IPS-15b (cell line): ENCODE measurements around the gene CGNL1.

Experiments
- H3K27me3 ChIP-seq: one replicate; pipeline ENCODE4 v1.6.1; 2013; ENCODE audit warnings: low read length; ENCODE audit not compliant: control insufficient read depth, insufficient read depth
- H3K36me3 ChIP-seq: one replicate; pipeline ENCODE4 v1.6.1; 2013; ENCODE audit warnings: low read length; ENCODE audit not compliant: control insufficient read depth, insufficient read depth
- H3K4me1 ChIP-seq: one replicate; pipeline ENCODE4 v1.6.1; 2013; ENCODE audit warnings: mild to moderate bottlenecking, low read length; ENCODE audit not compliant: control insufficient read depth, insufficient read depth
- H3K4me3 ChIP-seq: one replicate; pipeline ENCODE4 v1.5.1; 2013; ENCODE audit warnings: low read depth, low read length
- H3K9ac ChIP-seq: one replicate; pipeline ENCODE4 v1.6.1; 2013; ENCODE audit warnings: low read depth, mild to moderate bottlenecking, low read length
- H3K9me3 ChIP-seq: one replicate; pipeline ENCODE4 v1.6.1; 2013; ENCODE audit warnings: mild to moderate bottlenecking, low read length; ENCODE audit not compliant: control insufficient read depth, insufficient read depth

The CGNL1 gene

DNA sequence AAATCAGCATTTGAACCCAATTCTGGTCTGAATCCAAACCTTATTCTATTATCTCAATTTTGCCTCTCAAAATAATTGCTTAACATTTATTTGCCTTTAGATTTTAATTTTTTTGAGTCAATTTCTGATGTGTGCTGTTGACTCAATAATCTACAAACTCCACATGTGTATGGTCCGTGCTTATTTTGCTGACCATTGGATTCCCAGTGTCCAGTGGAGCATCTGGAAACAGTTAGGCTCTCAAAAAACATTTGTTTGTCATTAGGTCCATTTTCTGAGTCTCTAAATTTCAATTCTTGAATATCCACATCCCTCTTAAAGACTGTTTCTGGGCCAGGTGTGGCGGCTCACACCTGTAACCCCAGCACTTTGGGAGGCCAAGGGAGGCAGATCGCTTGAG, 196.2 kb downstream of the CGNL1 start:
- no peaks in the 10 kb centered on the region for H3K27me3 ChIP-seq
- H3K4me3 ChIP-seq: no peak overlapping the region
- H3K36me3 ChIP-seq: no peaks in the 10 kb centered on the region
- no peaks in the 10 kb centered on the region for H3K4me1 ChIP-seq
- no peak overlapping the region for H3K9ac ChIP-seq
- H3K9me3 ChIP-seq: no peaks in the 10 kb centered on the region

DNA sequence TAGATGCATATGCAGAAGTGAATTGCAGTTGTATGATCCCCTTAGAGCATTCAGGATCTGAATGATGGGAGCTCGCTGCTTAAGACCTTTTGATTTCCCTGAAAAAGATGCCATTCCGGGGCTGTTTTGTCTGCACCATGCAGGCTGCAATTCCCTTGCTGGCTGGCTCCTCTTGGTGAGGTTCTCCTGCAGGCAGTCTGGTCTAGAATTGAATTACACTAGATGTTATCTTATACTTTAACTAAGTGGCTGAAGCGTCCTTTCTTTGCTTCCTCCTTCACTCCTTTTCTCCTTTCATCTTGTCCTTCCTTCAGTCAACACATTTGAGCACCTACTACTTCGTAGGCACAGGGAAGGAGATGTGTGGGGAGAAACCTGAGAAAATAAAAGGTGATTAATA, 196.8 kb downstream of the CGNL1 start:
- no peaks in the 10 kb centered on the region for H3K9me3 ChIP-seq
- H3K36me3 ChIP-seq: no peaks in the 10 kb centered on the region
- no peak overlapping the region for H3K4me3 ChIP-seq
- H3K9ac ChIP-seq: no peak overlapping the region
- H3K27me3 ChIP-seq: no peaks in the 10 kb centered on the region
- H3K4me1 ChIP-seq: no peaks in the 10 kb centered on the region

DNA sequence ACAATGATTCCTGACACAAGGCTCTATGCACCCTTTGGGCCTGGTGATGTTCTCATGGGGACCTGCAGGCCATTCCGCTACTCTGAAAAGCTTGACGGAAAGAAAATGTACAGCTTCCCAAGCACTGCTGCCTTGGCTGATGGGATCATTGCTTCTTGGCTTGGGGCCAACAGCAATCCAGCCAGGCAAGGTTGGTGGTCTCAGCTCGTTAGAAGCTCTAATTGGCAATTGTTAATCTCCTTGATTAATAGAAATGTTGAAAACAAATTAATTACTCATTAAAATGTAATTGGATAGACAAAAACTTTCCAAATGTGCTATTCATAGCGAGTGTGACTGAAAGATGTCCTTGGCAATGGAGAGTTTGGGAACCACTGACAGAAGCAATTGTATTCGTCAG, 199.1 kb downstream of the CGNL1 start:
- Histone ChIP-seq H3K4me3 (no peak overlapping the region), H3K27me3 (no peaks in the 10 kb centered on the region), H3K9ac (no peak overlapping the region), H3K9me3 (no peaks in the 10 kb centered on the region), H3K36me3 (no peaks in the 10 kb centered on the region), H3K4me1 (no peaks in the 10 kb centered on the region)

DNA sequence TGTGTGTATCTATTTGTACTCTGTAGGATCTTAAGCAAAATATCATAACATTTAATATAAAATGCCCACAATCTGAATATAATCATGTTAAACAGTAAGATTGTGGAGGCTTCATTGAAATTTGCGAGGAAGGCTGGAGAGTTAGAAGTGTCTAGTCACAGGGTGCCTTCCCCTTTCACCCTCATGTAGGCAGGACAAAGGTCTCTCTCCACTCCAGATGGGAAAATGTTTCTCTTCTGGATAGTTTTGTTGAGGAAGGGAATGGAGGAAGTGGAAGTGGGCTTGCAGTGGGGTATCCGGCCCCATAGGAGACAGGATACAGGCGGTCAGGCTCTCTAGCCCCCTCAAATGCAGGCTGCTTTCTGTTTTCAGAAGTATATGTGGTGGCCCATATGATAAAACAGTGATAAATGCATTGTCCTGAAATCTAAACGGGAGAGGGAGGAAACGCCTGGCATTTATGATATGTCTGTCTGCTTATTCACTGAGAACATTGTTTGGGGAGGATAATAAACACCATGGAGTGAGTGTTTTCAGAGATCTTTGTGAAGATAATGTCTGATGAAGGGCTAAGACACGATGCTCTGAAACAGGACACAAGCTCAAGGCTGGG, 202.1 kb downstream of the CGNL1 start:
- no peaks in the 10 kb centered on the region for H3K4me1 ChIP-seq
- no peaks in the 10 kb centered on the region for H3K36me3 ChIP-seq
- H3K27me3 ChIP-seq: no peaks in the 10 kb centered on the region
- H3K4me3 ChIP-seq: no peak overlapping the region
- no peaks in the 10 kb centered on the region for H3K9me3 ChIP-seq
- no peak overlapping the region for H3K9ac ChIP-seq

DNA sequence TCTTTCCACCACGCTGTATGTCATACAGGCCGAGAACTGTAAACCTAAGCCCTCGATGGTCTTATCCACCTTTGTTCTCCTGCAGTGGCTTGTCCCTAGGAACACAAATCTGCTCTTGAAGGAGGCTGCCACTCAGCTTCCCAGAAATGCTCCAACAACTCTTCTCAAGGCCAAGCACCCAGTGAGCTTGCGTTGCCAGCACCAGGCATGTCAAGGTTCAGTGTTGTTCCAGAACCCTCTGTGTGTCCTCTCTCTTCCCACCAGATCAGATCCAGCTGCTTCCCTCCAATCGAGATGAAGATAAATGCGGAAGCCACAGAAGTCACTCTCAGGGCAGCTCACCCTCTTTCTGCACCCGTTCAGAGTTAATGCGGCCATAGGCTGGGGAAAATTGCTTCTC, 204.1 kb downstream of the CGNL1 start:
- no peaks in the 10 kb centered on the region for H3K9me3 ChIP-seq

DNA sequence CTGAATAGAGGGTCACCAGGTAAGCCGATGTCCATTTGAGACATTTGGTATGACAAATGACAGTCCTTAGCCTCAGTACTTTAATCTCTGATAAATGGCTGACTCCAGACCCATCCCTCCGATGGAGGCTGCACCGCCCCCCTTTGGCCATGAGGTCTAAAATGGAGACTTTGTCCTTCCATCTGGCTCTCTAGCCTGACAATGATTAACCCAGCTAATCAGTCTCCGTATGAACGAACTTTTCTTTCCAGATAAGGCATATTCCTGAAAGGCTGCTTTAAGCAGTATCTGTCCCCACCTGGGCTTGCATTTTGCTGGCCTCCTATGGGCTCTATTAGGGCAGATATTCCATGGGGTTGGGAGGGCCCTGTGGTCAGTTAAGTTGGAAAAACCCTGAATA, 204.6 kb downstream of the CGNL1 start:
- Histone ChIP-seq H3K9ac (no peak overlapping the region), H3K27me3 (no peaks in the 10 kb centered on the region), H3K9me3 (no peaks in the 10 kb centered on the region), H3K4me3 (no peak overlapping the region), H3K36me3 (no peaks in the 10 kb centered on the region), H3K4me1 (no peaks in the 10 kb centered on the region)

More for the DNA sequence above, 204.1 kb downstream of the CGNL1 start:
- Histone ChIP-seq H3K4me3 (no peak overlapping the region), H3K4me1 (no peaks in the 10 kb centered on the region), H3K36me3 (no peaks in the 10 kb centered on the region), H3K27me3 (no peaks in the 10 kb centered on the region), H3K9ac (no peak overlapping the region)

DNA sequence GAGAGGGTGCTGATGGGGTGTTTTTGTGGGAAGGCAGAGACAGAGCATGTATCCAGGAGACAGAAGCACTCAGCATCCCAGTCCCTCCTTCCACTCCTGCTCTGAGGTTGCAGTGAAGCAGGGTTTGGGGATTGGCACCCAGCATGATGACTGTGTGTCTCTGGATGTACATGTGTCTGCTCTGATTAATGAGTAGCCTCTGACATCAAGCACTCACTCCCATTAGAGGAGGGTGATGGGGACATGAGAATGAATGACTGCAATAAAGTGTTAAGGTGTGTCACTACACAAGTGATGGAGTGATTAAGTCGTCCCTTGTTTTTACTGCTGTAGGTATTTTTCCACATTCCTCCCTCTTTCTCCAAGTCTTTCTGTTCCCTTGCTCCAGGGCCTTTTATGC, 205.8 kb downstream of the CGNL1 start:
- Histone ChIP-seq H3K27me3 (no peaks in the 10 kb centered on the region), H3K9me3 (no peaks in the 10 kb centered on the region), H3K36me3 (no peaks in the 10 kb centered on the region), H3K4me1 (no peaks in the 10 kb centered on the region), H3K4me3 (no peak overlapping the region), H3K9ac (no peak overlapping the region)

DNA sequence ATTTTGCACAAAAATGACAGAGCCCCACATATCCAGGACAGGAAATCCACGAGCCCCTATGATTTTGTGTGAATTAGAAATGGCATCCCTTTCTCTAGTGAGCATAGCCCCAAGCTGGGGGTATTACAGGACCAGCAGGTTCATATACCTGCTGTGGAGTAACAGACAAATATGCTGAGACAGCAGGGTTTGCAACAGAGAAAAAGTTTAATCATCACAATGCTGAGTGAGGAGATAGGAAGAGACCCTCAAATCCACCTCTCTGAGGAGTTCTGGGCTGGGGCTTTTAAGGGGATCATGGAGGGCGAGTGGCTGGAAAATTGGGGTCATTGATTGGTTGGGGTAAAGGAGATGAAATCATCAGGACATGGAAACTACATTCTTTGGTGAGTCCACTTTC, 207.0 kb downstream of the CGNL1 start:
- H3K27me3 ChIP-seq: no peaks in the 10 kb centered on the region

DNA sequence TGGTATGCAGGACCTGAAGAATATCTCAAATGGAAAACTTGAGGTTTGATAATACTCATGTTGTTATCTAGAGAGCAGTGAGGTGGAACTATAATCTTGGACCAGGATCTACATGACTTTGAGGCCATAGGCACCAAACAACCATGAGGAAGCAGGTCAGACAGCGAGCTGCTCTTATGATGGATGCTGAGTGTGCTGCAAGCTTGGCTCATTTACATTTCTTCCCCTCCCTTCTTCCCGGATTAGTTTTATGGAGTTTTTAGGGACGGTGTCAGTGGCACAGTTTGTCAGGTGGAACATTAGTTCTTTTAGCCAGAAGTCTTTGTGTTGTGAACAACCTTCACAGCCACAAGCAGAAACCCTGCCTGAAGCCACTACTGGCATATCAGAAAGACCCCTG, 207.4 kb downstream of the CGNL1 start:
- no peak overlapping the region for H3K9ac ChIP-seq
- no peaks in the 10 kb centered on the region for H3K27me3 ChIP-seq
- H3K36me3 ChIP-seq: no peaks in the 10 kb centered on the region
- H3K4me1 ChIP-seq: no peaks in the 10 kb centered on the region
- no peak overlapping the region for H3K4me3 ChIP-seq
- no peaks in the 10 kb centered on the region for H3K9me3 ChIP-seq

More for the DNA sequence above, 207.0 kb downstream of the CGNL1 start:
- no peaks in the 10 kb centered on the region for H3K36me3 ChIP-seq
- H3K9me3 ChIP-seq: no peaks in the 10 kb centered on the region
- H3K4me3 ChIP-seq: no peak overlapping the region
- no peak overlapping the region for H3K9ac ChIP-seq
- H3K4me1 ChIP-seq: no peaks in the 10 kb centered on the region

DNA sequence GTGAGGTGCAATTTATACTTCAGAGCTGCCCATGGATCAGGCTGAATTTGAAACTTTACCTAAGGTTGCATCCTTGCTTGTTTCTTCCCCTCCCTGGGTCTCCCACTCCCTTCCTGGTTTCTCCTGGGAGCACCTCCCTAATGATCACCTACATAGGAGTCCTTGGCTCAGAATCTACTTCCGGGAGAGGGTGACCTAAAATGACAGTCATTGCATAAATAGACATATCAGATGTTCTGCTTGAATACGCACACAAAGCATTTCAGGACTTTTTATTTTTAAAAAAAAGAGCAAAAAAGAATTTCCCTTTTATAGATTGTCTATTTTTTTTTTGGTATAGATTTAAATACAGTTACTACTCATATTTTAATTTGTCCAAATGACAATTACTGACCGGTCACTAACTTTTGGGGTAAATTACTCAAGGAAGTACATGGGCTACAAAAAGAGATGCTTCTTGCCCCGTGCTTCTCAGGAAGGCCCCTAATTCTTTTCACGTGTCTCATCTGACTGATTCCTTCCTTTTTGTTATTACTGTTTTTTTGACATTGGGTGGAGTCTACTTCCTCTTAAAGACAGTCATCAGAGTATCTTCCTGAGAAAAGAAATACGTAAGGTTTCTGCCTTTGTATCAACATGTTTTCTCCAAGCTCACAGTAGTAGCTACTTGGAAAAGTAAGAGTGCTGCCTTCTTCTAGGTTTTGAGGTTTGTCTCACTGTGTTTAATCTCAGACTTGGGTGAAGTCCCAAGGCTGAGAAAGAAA, 210.5 kb downstream of the CGNL1 start:
- H3K9me3 ChIP-seq: no peaks in the 10 kb centered on the region

DNA sequence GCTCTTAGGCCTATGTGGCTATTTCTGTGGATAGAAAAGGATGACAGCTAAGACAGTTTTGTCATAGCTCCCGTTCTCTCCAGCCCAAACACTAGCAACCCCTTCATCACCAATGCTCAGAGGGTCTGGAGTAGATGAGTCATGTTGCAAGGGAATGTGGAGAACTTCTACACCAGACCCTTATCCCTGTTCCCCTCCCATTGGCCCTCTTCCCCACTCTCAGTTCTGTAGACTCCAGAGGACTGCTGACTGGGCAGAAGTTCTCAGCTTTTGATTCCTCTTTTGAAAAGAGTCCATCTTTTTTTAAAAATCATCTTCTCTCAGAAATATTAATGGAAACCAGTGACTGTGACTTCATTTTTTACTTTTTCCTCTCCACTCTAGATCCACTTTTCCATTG, 213.0 kb downstream of the CGNL1 start:
- H3K27me3 ChIP-seq: peaks cover 26% of the 10 kb centered on the region
- no peaks in the 10 kb centered on the region for H3K4me1 ChIP-seq
- no peak overlapping the region for H3K9ac ChIP-seq
- no peaks in the 10 kb centered on the region for H3K36me3 ChIP-seq
- no peak overlapping the region for H3K4me3 ChIP-seq
- H3K9me3 ChIP-seq: no peaks in the 10 kb centered on the region

More for the DNA sequence above, 210.5 kb downstream of the CGNL1 start:
- no peak overlapping the region for H3K9ac ChIP-seq
- H3K36me3 ChIP-seq: no peaks in the 10 kb centered on the region
- H3K4me3 ChIP-seq: no peak overlapping the region
- peaks cover 15% of the 10 kb centered on the region for H3K27me3 ChIP-seq
- H3K4me1 ChIP-seq: no peaks in the 10 kb centered on the region

DNA sequence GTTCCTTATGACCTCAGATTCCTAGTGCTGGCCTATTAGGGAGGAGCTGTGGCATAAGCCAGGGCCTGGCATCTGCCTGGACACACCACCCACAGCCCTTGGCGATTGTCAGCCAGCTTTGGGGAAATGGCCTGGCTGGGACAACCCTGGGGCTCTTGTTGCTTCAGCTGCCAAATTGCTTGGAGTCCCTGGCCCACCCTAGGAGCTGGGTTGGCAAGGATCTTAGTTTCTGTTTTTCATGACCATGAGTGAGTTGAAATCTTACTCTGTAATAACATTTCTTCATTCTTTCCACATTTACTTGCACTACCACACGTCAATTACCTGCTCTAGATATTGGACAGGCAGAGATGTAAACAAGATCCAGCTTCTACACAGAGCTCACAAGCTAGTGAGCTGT, 213.4 kb downstream of the CGNL1 start:
- H3K9me3 ChIP-seq: no peaks in the 10 kb centered on the region
- H3K36me3 ChIP-seq: no peaks in the 10 kb centered on the region
- no peak overlapping the region for H3K4me3 ChIP-seq
- H3K4me1 ChIP-seq: no peaks in the 10 kb centered on the region
- H3K27me3 ChIP-seq: peaks cover 26% of the 10 kb centered on the region
- H3K9ac ChIP-seq: no peak overlapping the region
